ENCODE measurements around the gene BEX3. TPM values are rescaled to one million over a fixed set of nuclear protein-coding genes. Genes with fewer than 3 reads are reported as not detected.
A peak's percentile ranks its signal among the peaks of the same experiment; 100 is the strongest.
"Not testable (repeated sequence)": the region's sequence is repeated elsewhere in the genome, so short reads cannot be mapped to it uniquely, and the experiment has no call there.

Gene BEX3
- total and polyA plus RNA-seq, 5 donors from 2014 or later: 29.2 to 166 (median 143) TPM

GRCh38 chrX:103356130-103356798, 20.1 kb upstream of the BEX3 start, which contains the start of gene TCEAL9:
TCEAL9 (plus strand) TSS chrX:103356506; CDS start chrX:103357685, 1,179 bp downstream.
- no peaks in the 10 kb centered on the region for H3K27me3 ChIP-seq (ENCODE audit: control insufficient read depth, insufficient read depth, low read length)
- Mint-ChIP-seq H3K4me1 (peaks cover 0 to 10% (median 4%) of the 10 kb centered on the region in 4 donors), H3K4me3 (peak within 1 kb of the TSS; percentile 36 to 82 (median 80)), H3K9me3 (no peaks in the 10 kb centered on the region), H3K36me3 (no peaks in the 10 kb centered on the region), H3K27me3 (peaks cover 36% of the 10 kb centered on the region), H3K27ac (peak within 1 kb of the TSS; percentile 38 to 72 (median 49))
- ATAC-seq (ENCODE audit: low read depth in 2 of 2) (no peak), DNase-seq (no peak)
- H3K36me3 ChIP-seq (ENCODE audit: control insufficient read depth, insufficient read depth, low read length): no peaks in the 10 kb centered on the region
- no peaks in the 10 kb centered on the region for H3K9me3 ChIP-seq (ENCODE audit: control insufficient read depth in 2 of 2, low read length in 2 of 2)
- no peak within 1 kb of the TSS for H3K27ac ChIP-seq (ENCODE audit: insufficient read depth, low read length, poor library complexity, severe bottlenecking)
- peak within 1 kb of the TSS; percentile 48 for H3K4me3 ChIP-seq (ENCODE audit: low read depth, low read length)
- no peaks in the 10 kb centered on the region for H3K4me1 ChIP-seq (ENCODE audit: control insufficient read depth, insufficient read depth, low read length, poor library complexity, severe bottlenecking)

- Mint-ChIP-seq H3K27ac (peak overlapping the region in 2 of 3 donors; percentile 8 to 67), H3K9me3 (no peaks in the 10 kb centered on the region), H3K4me3 (peak overlapping the region in 2 of 4 donors; percentile 79 to 82), H3K36me3 (no peaks in the 10 kb centered on the region), H3K4me1 (peaks cover 0 to 10% (median 4%) of the 10 kb centered on the region in 4 donors), H3K27me3 (peaks cover 36% of the 10 kb centered on the region)
- ATAC-seq (ENCODE audit: low read depth in 2 of 2) (no peak), DNase-seq (no peak)
- Histone ChIP-seq H3K4me1 (ENCODE audit: control insufficient read depth, insufficient read depth, low read length, poor library complexity, severe bottlenecking) (no peaks in the 10 kb centered on the region), H3K9me3 (ENCODE audit: control insufficient read depth in 2 of 2, low read length in 2 of 2) (no peaks in the 10 kb centered on the region), H3K27ac (ENCODE audit: insufficient read depth, low read length, poor library complexity, severe bottlenecking) (no peak overlapping the region), H3K36me3 (ENCODE audit: control insufficient read depth, insufficient read depth, low read length) (no peaks in the 10 kb centered on the region), H3K4me3 (ENCODE audit: low read depth, low read length) (peak overlapping the region; percentile 48), H3K27me3 (ENCODE audit: control insufficient read depth, insufficient read depth, low read length) (no peaks in the 10 kb centered on the region)
These were observed 19.5 kb upstream of the BEX3 start for GRCh38 chrX:103356858-103357257.

GRCh38 chrX:103357871-103358270, 18.5 kb upstream of the BEX3 start:
- Mint-ChIP-seq H3K27me3 (peaks cover 36% of the 10 kb centered on the region), H3K36me3 (no peaks in the 10 kb centered on the region), H3K4me1 (peaks cover 0 to 10% (median 4%) of the 10 kb centered on the region in 4 donors), H3K4me3 (no peak overlapping the region), H3K27ac (no peak overlapping the region), H3K9me3 (no peaks in the 10 kb centered on the region)
- DNase-seq: no peak
- H3K36me3 ChIP-seq (ENCODE audit: control insufficient read depth, insufficient read depth, low read length): no peaks in the 10 kb centered on the region
- H3K4me3 ChIP-seq (ENCODE audit: low read depth, low read length): no peak overlapping the region
- H3K27ac ChIP-seq (ENCODE audit: insufficient read depth, low read length, poor library complexity, severe bottlenecking): no peak overlapping the region
- H3K27me3 ChIP-seq (ENCODE audit: control insufficient read depth, insufficient read depth, low read length): no peaks in the 10 kb centered on the region
- no peaks in the 10 kb centered on the region for H3K4me1 ChIP-seq (ENCODE audit: control insufficient read depth, insufficient read depth, low read length, poor library complexity, severe bottlenecking)
- no peak for ATAC-seq (ENCODE audit: low read depth in 2 of 2)
- no peaks in the 10 kb centered on the region for H3K9me3 ChIP-seq (ENCODE audit: control insufficient read depth in 2 of 2, low read length in 2 of 2)

- not testable (repeated sequence) for H3K27ac ChIP-seq (ENCODE audit: insufficient read depth, low read length, poor library complexity, severe bottlenecking); H3K27me3 ChIP-seq (ENCODE audit: control insufficient read depth, insufficient read depth, low read length); H3K36me3 ChIP-seq (ENCODE audit: control insufficient read depth, insufficient read depth, low read length); H3K4me3 ChIP-seq (ENCODE audit: low read depth, low read length); H3K27ac Mint-ChIP-seq; DNase-seq; ATAC-seq (ENCODE audit: low read depth in 2 of 2); H3K9me3 Mint-ChIP-seq; H3K4me3 Mint-ChIP-seq; H3K9me3 ChIP-seq (ENCODE audit: control insufficient read depth in 2 of 2, low read length in 2 of 2); H3K36me3 Mint-ChIP-seq; H3K4me1 ChIP-seq (ENCODE audit: control insufficient read depth, insufficient read depth, low read length, poor library complexity, severe bottlenecking)
- peaks cover 27% of the 10 kb centered on the region for H3K27me3 Mint-ChIP-seq
- H3K4me1 Mint-ChIP-seq: peaks cover 0 to 10% (median 4%) of the 10 kb centered on the region in 4 donors
These were observed 16.7 kb upstream of the BEX3 start for GRCh38 chrX:103359605-103360004.

DNA sequence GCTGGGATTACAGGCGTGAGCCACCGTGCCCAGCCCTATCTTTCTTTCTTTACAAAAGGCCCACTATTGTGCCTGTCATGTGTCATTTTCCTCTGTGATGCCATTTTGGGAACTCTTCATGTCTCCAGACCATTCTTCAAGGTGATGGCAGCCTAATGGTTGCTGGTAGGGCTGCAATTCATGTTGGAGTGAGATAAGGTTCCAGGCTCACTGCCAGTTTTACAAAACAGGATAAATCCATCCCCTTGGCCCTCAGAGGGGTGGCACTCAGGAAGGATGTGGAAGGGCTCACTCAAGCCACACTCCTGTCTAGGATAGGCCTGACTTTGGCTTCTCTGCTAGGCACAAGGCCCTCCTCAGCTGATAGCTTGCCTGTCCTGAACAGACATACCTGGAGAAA, 16.2 kb upstream of the BEX3 start:
- Mint-ChIP-seq H3K4me3 (no peak overlapping the region), H3K27ac (no peak overlapping the region), H3K27me3 (peaks cover 27% of the 10 kb centered on the region), H3K9me3 (no peaks in the 10 kb centered on the region), H3K4me1 (peaks cover 0 to 10% (median 4%) of the 10 kb centered on the region in 4 donors), H3K36me3 (no peaks in the 10 kb centered on the region)
- Histone ChIP-seq H3K4me1 (ENCODE audit: control insufficient read depth, insufficient read depth, low read length, poor library complexity, severe bottlenecking) (no peaks in the 10 kb centered on the region), H3K4me3 (ENCODE audit: low read depth, low read length) (no peak overlapping the region), H3K27me3 (ENCODE audit: control insufficient read depth, insufficient read depth, low read length) (no peaks in the 10 kb centered on the region), H3K36me3 (ENCODE audit: control insufficient read depth, insufficient read depth, low read length) (no peaks in the 10 kb centered on the region), H3K9me3 (ENCODE audit: control insufficient read depth in 2 of 2, low read length in 2 of 2) (no peaks in the 10 kb centered on the region), H3K27ac (ENCODE audit: insufficient read depth, low read length, poor library complexity, severe bottlenecking) (no peak overlapping the region)
- DNase-seq: no peak
- ATAC-seq (ENCODE audit: low read depth in 2 of 2): no peak

DNA sequence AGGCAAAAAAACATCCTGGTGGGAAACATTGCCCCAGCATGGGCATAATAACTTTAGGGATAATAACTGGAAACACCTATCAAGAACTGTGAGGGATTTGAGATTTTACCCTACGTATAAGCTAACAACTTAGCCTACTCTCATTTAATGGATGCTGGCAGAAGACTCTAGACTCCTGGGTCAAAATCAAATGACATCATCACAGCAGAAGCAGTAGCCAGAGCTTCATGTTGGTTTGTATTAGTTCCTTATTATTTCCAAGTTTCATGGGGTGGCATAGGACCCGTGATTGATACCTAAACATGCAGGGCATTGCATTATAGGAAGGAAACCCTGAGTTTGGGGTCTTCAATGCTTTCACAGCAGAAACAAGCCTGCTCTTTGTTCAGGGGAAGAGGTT, 15.4 kb upstream of the BEX3 start:
- no peaks in the 10 kb centered on the region for H3K36me3 Mint-ChIP-seq
- ATAC-seq (ENCODE audit: low read depth in 2 of 2) (no peak), DNase-seq (no peak)
- no peak overlapping the region for H3K27ac ChIP-seq (ENCODE audit: insufficient read depth, low read length, poor library complexity, severe bottlenecking)
- H3K27ac Mint-ChIP-seq: no peak overlapping the region
- no peaks in the 10 kb centered on the region for H3K9me3 ChIP-seq (ENCODE audit: control insufficient read depth in 2 of 2, low read length in 2 of 2)
- H3K36me3 ChIP-seq (ENCODE audit: control insufficient read depth, insufficient read depth, low read length): no peaks in the 10 kb centered on the region
- H3K27me3 Mint-ChIP-seq: peaks cover 24% of the 10 kb centered on the region
- peaks cover 0 to 8% (median 3%) of the 10 kb centered on the region in 4 donors for H3K4me1 Mint-ChIP-seq
- no peak overlapping the region for H3K4me3 Mint-ChIP-seq
- H3K4me3 ChIP-seq (ENCODE audit: low read depth, low read length): no peak overlapping the region
- H3K9me3 Mint-ChIP-seq: no peaks in the 10 kb centered on the region
- H3K27me3 ChIP-seq (ENCODE audit: control insufficient read depth, insufficient read depth, low read length): no peaks in the 10 kb centered on the region
- no peaks in the 10 kb centered on the region for H3K4me1 ChIP-seq (ENCODE audit: control insufficient read depth, insufficient read depth, low read length, poor library complexity, severe bottlenecking)

DNA sequence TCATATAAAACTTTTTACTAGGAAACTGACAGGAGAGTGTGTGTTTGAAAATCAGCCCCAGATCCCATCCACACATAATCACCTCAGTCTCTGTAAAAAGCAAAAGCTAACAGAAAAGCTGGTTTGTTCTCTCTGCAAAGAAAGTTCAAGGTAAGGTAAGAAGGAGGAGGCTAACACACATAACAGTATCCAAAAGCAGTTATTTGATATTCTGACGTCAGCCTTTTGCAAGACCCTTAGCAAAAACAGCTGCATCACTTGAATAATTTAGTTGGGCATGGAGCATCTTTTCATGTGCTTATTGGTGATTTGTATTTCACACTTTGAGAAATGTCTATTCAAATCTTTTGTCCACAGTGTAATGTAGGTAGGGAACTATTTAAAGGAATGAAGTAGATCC, 14.5 kb upstream of the BEX3 start:
- no peaks in the 10 kb centered on the region for H3K9me3 Mint-ChIP-seq
- no peak for ATAC-seq (ENCODE audit: low read depth in 2 of 2)
- H3K36me3 ChIP-seq (ENCODE audit: control insufficient read depth, insufficient read depth, low read length): no peaks in the 10 kb centered on the region

GRCh38 chrX:103362474-103362873, 13.9 kb upstream of the BEX3 start:
- no peak for DNase-seq
- Mint-ChIP-seq H3K9me3 (no peaks in the 10 kb centered on the region), H3K36me3 (no peaks in the 10 kb centered on the region), H3K4me1 (peaks cover 0 to 4% (median 0%) of the 10 kb centered on the region in 4 donors), H3K27ac (no peak overlapping the region), H3K4me3 (no peak overlapping the region), H3K27me3 (peaks cover 22% of the 10 kb centered on the region)
- no peak overlapping the region for H3K27ac ChIP-seq (ENCODE audit: insufficient read depth, low read length, poor library complexity, severe bottlenecking)
- H3K9me3 ChIP-seq (ENCODE audit: control insufficient read depth in 2 of 2, low read length in 2 of 2): no peaks in the 10 kb centered on the region
- no peaks in the 10 kb centered on the region for H3K4me1 ChIP-seq (ENCODE audit: control insufficient read depth, insufficient read depth, low read length, poor library complexity, severe bottlenecking)
- H3K27me3 ChIP-seq (ENCODE audit: control insufficient read depth, insufficient read depth, low read length): no peaks in the 10 kb centered on the region
- no peak overlapping the region for H3K4me3 ChIP-seq (ENCODE audit: low read depth, low read length)
- H3K36me3 ChIP-seq (ENCODE audit: control insufficient read depth, insufficient read depth, low read length): no peaks in the 10 kb centered on the region
- ATAC-seq (ENCODE audit: low read depth in 2 of 2): no peak

More for the DNA sequence above, 14.5 kb upstream of the BEX3 start:
- no peaks in the 10 kb centered on the region for H3K27me3 ChIP-seq (ENCODE audit: control insufficient read depth, insufficient read depth, low read length)
- no peak overlapping the region for H3K4me3 ChIP-seq (ENCODE audit: low read depth, low read length)
- no peaks in the 10 kb centered on the region for H3K9me3 ChIP-seq (ENCODE audit: control insufficient read depth in 2 of 2, low read length in 2 of 2)
- Mint-ChIP-seq H3K4me1 (peaks cover 0 to 6% (median under 1%) of the 10 kb centered on the region in 4 donors), H3K36me3 (no peaks in the 10 kb centered on the region), H3K27me3 (peaks cover 22% of the 10 kb centered on the region), H3K27ac (no peak overlapping the region), H3K4me3 (no peak overlapping the region)
- H3K4me1 ChIP-seq (ENCODE audit: control insufficient read depth, insufficient read depth, low read length, poor library complexity, severe bottlenecking): no peaks in the 10 kb centered on the region
- H3K27ac ChIP-seq (ENCODE audit: insufficient read depth, low read length, poor library complexity, severe bottlenecking): no peak overlapping the region
- DNase-seq: no peak
